ENCODE data around the gene PGAP2. TPM values are rescaled to one million over a fixed set of nuclear protein-coding genes. Genes with fewer than 3 reads are reported as not detected.
"Not testable (repeated sequence)": the region's sequence is repeated elsewhere in the genome, so short reads cannot be mapped to it uniquely, and the experiment has no call there.

Gene PGAP2
- polyA plus RNA-seq (2013, experiment 1 of 2) = 16.4 TPM
- polyA plus RNA-seq (2013, experiment 2 of 2) = 15.1 TPM

GRCh38 chr11:3807909-3808860, at the start of gene PGAP2:
Gene PGAP2 (plus strand): TSS chr11:3808560. CDS start chr11:3811260, 2,700 bp downstream.
- peak within 1 kb of the TSS; percentile 27 to 86 for H3K4ac ChIP-seq (ENCODE audit: low read depth in 1 of 2, low read length in 2 of 2)
- H4K8ac ChIP-seq (ENCODE audit: low read length) = peak within 1 kb of the TSS; percentile 92
- peaks cover 4% of the 10 kb centered on the region for H3K79me1 ChIP-seq (replicated peaks; ENCODE audit: low read length, poor library complexity, severe bottlenecking)
- H2BK120ac ChIP-seq (ENCODE audit: low read depth, low read length) = peak within 1 kb of the TSS; percentile 84
- H3K23ac ChIP-seq (ENCODE audit: low read length in 2 of 2) = peak within 1 kb of the TSS in 1 of 2 experiments; percentile 70
- H2AK5ac ChIP-seq (ENCODE audit: low read length, severe bottlenecking) = no peak within 1 kb of the TSS
- H3K36me3 ChIP-seq (ENCODE audit: control insufficient read depth in 1 of 2, insufficient read depth in 2 of 2, low read depth in 1 of 2, low read length in 2 of 2) = peaks cover 0 to 9% of the 10 kb centered on the region in 2 experiments
- no peak within 1 kb of the TSS for H2BK5ac ChIP-seq (ENCODE audit: low read depth, low read length, poor library complexity, severe bottlenecking)
- WGBS = 2% methylated on average over 43 of the region's 55 CpGs
- H3K27me3 ChIP-seq (ENCODE audit: control insufficient read depth in 1 of 2, insufficient read depth in 1 of 2, low read length in 2 of 2) = no peaks in the 10 kb centered on the region
- H3K4me3 ChIP-seq (ENCODE audit: insufficient read depth in 1 of 2, low read depth in 1 of 2, low read length in 2 of 2) = peak within 1 kb of the TSS; percentile 76 to 91
- peak within 1 kb of the TSS; percentile 52 for H4K91ac ChIP-seq (ENCODE audit: low read length)
- peak within 1 kb of the TSS; percentile 74 for H3K4me2 ChIP-seq (ENCODE audit: low read length, poor library complexity, severe bottlenecking)
- H2BK12ac ChIP-seq (ENCODE audit: low read length in 2 of 2) = peak within 1 kb of the TSS in 1 of 2 experiments; percentile 78
- peak; percentile 67 for DNase-seq
- H3K9ac ChIP-seq (ENCODE audit: low read length) = peak within 1 kb of the TSS; percentile 95
- H3K4me1 ChIP-seq (ENCODE audit: control insufficient read depth, insufficient read depth, low read depth, low read length) = peaks cover 10% of the 10 kb centered on the region
- H3K27ac ChIP-seq (ENCODE audit: low read length, poor library complexity, severe bottlenecking) = no peak within 1 kb of the TSS
- H3K9me3 ChIP-seq (ENCODE audit: control insufficient read depth, low read length) = no peaks in the 10 kb centered on the region
- H3K18ac ChIP-seq (ENCODE audit: low read depth in 1 of 2, low read length in 2 of 2) = peak within 1 kb of the TSS; percentile 37 to 81
- peak within 1 kb of the TSS in 1 of 2 experiments; percentile 75 for H3K14ac ChIP-seq (ENCODE audit: low read length in 2 of 2)
- H2BK15ac ChIP-seq (ENCODE audit: low read depth, poor library complexity, severe bottlenecking) = peak within 1 kb of the TSS; percentile 82
- H2AFZ ChIP-seq (ENCODE audit: low read depth, low read length) = peak within 1 kb of the TSS; percentile 95

DNA sequence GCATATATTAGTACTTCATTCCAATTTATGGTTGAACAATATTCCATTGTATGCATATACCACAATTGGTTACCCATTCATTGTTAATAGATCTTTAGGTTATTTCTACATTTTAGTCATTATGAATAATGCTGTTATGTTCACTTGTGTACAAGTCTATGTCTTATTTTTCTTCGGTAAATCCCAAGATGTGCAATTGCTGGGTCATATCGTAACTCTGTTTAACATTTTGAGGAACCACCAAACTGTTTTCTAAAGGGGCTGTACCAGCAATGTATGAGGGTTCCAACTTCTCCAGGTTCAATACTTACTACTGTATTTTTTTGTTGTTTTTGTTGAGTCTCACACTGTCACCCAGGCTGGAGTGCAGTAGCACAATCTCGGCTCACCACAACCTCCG, 44.1 kb upstream of the PGAP2 start:
- WGBS = 95% methylated on average over 4 of the region's 4 CpGs
- no peak overlapping the region for H3K18ac ChIP-seq (ENCODE audit: low read depth in 1 of 2, low read length in 2 of 2)
- peaks cover 16% of the 10 kb centered on the region for H3K79me1 ChIP-seq (replicated peaks; ENCODE audit: low read length, poor library complexity, severe bottlenecking)
- H2AK5ac ChIP-seq (ENCODE audit: low read length, severe bottlenecking) = no peak overlapping the region
- no peak overlapping the region for H3K9ac ChIP-seq (ENCODE audit: low read length)
- H4K91ac ChIP-seq (ENCODE audit: low read length) = no peak overlapping the region
- H3K23ac ChIP-seq (ENCODE audit: low read length in 2 of 2) = no peak overlapping the region
- no peak overlapping the region for H2BK12ac ChIP-seq (ENCODE audit: low read length in 2 of 2)
- no peak overlapping the region for H3K4me3 ChIP-seq (ENCODE audit: insufficient read depth in 1 of 2, low read depth in 1 of 2, low read length in 2 of 2)
- H3K4ac ChIP-seq (ENCODE audit: low read depth in 1 of 2, low read length in 2 of 2) = no peak overlapping the region
- H2AFZ ChIP-seq (ENCODE audit: low read depth, low read length) = no peak overlapping the region
- H2BK15ac ChIP-seq (ENCODE audit: low read depth, poor library complexity, severe bottlenecking) = no peak overlapping the region
- H3K9me3 ChIP-seq (ENCODE audit: control insufficient read depth, low read length) = no peaks in the 10 kb centered on the region
- H3K27me3 ChIP-seq (ENCODE audit: control insufficient read depth in 1 of 2, insufficient read depth in 1 of 2, low read length in 2 of 2) = no peaks in the 10 kb centered on the region
- peaks cover 49 to 98% of the 10 kb centered on the region in 2 experiments for H3K36me3 ChIP-seq (ENCODE audit: control insufficient read depth in 1 of 2, insufficient read depth in 2 of 2, low read depth in 1 of 2, low read length in 2 of 2)
- H3K4me1 ChIP-seq (ENCODE audit: control insufficient read depth, insufficient read depth, low read depth, low read length) = no peaks in the 10 kb centered on the region
- no peak overlapping the region for H4K8ac ChIP-seq (ENCODE audit: low read length)
- no peak overlapping the region for H3K14ac ChIP-seq (ENCODE audit: low read length in 2 of 2)
- no peak overlapping the region for H3K27ac ChIP-seq (ENCODE audit: low read length, poor library complexity, severe bottlenecking)
- no peak overlapping the region for H2BK5ac ChIP-seq (ENCODE audit: low read depth, low read length, poor library complexity, severe bottlenecking)
- H2BK120ac ChIP-seq (ENCODE audit: low read depth, low read length) = no peak overlapping the region
- no peak overlapping the region for H3K4me2 ChIP-seq (ENCODE audit: low read length, poor library complexity, severe bottlenecking)
- DNase-seq = no peak

GRCh38 chr11:3766836-3767235, 41.5 kb upstream of the PGAP2 start:
- not testable (repeated sequence) for H3K4me2 ChIP-seq (ENCODE audit: low read length, poor library complexity, severe bottlenecking); H3K9ac ChIP-seq (ENCODE audit: low read length); H3K9me3 ChIP-seq (ENCODE audit: control insufficient read depth, low read length); H2BK5ac ChIP-seq (ENCODE audit: low read depth, low read length, poor library complexity, severe bottlenecking); H2BK120ac ChIP-seq (ENCODE audit: low read depth, low read length); H2BK12ac ChIP-seq (ENCODE audit: low read length in 2 of 2); H3K14ac ChIP-seq (ENCODE audit: low read length in 2 of 2); H4K8ac ChIP-seq (ENCODE audit: low read length); H2AK5ac ChIP-seq (ENCODE audit: low read length, severe bottlenecking); H3K27me3 ChIP-seq (ENCODE audit: control insufficient read depth in 1 of 2, insufficient read depth in 1 of 2, low read length in 2 of 2); H2AFZ ChIP-seq (ENCODE audit: low read depth, low read length); H3K18ac ChIP-seq (ENCODE audit: low read depth in 1 of 2, low read length in 2 of 2); H3K4ac ChIP-seq (ENCODE audit: low read depth in 1 of 2, low read length in 2 of 2); H4K91ac ChIP-seq (ENCODE audit: low read length); H3K27ac ChIP-seq (ENCODE audit: low read length, poor library complexity, severe bottlenecking); H2BK15ac ChIP-seq (ENCODE audit: low read depth, poor library complexity, severe bottlenecking); DNase-seq; H3K23ac ChIP-seq (ENCODE audit: low read length in 2 of 2); H3K4me3 ChIP-seq (ENCODE audit: insufficient read depth in 1 of 2, low read depth in 1 of 2, low read length in 2 of 2); H3K4me1 ChIP-seq (ENCODE audit: control insufficient read depth, insufficient read depth, low read depth, low read length)
- peaks cover 54 to 100% of the 10 kb centered on the region in 2 experiments for H3K36me3 ChIP-seq (ENCODE audit: control insufficient read depth in 1 of 2, insufficient read depth in 2 of 2, low read depth in 1 of 2, low read length in 2 of 2)
- peaks cover 16% of the 10 kb centered on the region for H3K79me1 ChIP-seq (replicated peaks; ENCODE audit: low read length, poor library complexity, severe bottlenecking)
- 92% methylated on average over 9 of the region's 9 CpGs for WGBS

DNA sequence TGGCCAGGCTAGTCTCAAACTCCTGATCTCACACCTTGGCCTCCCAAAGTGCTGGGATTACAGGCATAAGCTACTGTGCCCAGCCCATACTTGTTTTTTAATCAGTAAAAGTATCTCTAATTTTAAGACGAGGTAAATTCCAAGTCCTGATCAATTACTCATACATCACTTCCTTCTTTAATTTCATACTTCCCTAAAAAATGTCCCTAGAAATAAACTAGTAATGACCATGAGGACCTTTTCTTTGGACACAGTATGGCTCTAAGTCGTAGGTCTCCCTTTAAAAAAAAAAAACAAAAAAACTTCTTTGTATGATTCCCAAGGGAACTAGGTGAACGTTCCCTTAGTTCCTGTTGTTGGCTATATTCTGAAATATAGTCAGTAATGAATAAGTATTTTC, 40.8 kb upstream of the PGAP2 start:
- H3K9me3 ChIP-seq (ENCODE audit: control insufficient read depth, low read length) = no peaks in the 10 kb centered on the region
- no peak overlapping the region for H3K27ac ChIP-seq (ENCODE audit: low read length, poor library complexity, severe bottlenecking)
- H2AFZ ChIP-seq (ENCODE audit: low read depth, low read length) = no peak overlapping the region
- H2BK5ac ChIP-seq (ENCODE audit: low read depth, low read length, poor library complexity, severe bottlenecking) = no peak overlapping the region
- H3K23ac ChIP-seq (ENCODE audit: low read length in 2 of 2) = no peak overlapping the region
- no peak overlapping the region for H2AK5ac ChIP-seq (ENCODE audit: low read length, severe bottlenecking)
- no peak overlapping the region for H3K18ac ChIP-seq (ENCODE audit: low read depth in 1 of 2, low read length in 2 of 2)
- H3K4me2 ChIP-seq (ENCODE audit: low read length, poor library complexity, severe bottlenecking) = no peak overlapping the region
- H4K8ac ChIP-seq (ENCODE audit: low read length) = no peak overlapping the region
- H3K36me3 ChIP-seq (ENCODE audit: control insufficient read depth in 1 of 2, insufficient read depth in 2 of 2, low read depth in 1 of 2, low read length in 2 of 2) = peaks cover 53 to 100% of the 10 kb centered on the region in 2 experiments
- no peak overlapping the region for H3K14ac ChIP-seq (ENCODE audit: low read length in 2 of 2)
- H3K27me3 ChIP-seq (ENCODE audit: control insufficient read depth in 1 of 2, insufficient read depth in 1 of 2, low read length in 2 of 2) = no peaks in the 10 kb centered on the region
- no peaks in the 10 kb centered on the region for H3K4me1 ChIP-seq (ENCODE audit: control insufficient read depth, insufficient read depth, low read depth, low read length)
- WGBS = 94% methylated on average over 1 of the region's 3 CpGs
- H3K4me3 ChIP-seq (ENCODE audit: insufficient read depth in 1 of 2, low read depth in 1 of 2, low read length in 2 of 2) = no peak overlapping the region
- no peak overlapping the region for H3K9ac ChIP-seq (ENCODE audit: low read length)
- peaks cover 18% of the 10 kb centered on the region for H3K79me1 ChIP-seq (replicated peaks; ENCODE audit: low read length, poor library complexity, severe bottlenecking)
- H4K91ac ChIP-seq (ENCODE audit: low read length) = no peak overlapping the region
- no peak overlapping the region for H3K4ac ChIP-seq (ENCODE audit: low read depth in 1 of 2, low read length in 2 of 2)
- no peak overlapping the region for H2BK120ac ChIP-seq (ENCODE audit: low read depth, low read length)
- H2BK15ac ChIP-seq (ENCODE audit: low read depth, poor library complexity, severe bottlenecking) = no peak overlapping the region
- no peak for DNase-seq
- H2BK12ac ChIP-seq (ENCODE audit: low read length in 2 of 2) = no peak overlapping the region
